ENCODE results near the gene VPS13C. TPM values are rescaled to one million over a fixed set of nuclear protein-coding genes. Genes with fewer than 3 reads are reported as not detected.

The VPS13C gene
- total and polyA plus RNA-seq, 2 experiments from 2014 or later = 10.2 to 20.5 TPM

DNA sequence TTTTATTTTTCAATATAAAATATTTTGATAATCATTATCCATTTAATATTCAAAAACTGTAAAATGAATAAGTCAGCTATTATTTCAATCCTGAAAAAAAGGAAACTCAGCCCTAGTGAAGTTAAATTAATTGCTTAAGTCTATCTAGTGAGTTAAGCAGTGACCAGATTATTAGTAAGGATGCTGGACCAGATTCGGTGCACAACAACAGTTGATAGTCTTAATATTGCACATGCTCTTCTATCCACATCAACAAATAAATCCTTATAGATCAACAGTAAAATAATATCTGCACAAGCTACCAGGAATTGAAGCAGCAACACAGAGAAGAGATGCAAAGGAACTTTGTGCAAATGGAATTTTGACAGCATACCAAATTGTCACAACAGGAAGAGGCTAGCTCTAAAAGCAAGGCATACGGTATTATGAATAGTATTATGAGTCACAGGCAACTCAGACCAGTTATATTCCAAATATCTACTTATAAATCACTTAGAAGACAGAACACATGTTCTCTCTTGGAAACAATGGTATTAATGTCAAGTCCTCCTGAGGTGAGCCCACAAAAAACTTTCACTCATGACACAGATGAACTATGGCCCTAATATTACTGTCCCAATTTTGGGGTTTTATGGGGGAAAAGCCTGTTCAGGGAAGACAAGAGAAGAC is 24.9 kb downstream of the VPS13C start:
- Mint-ChIP-seq H3K36me3 (ENCODE audit: low read depth) (peaks cover 7% of the 10 kb centered on the region; the same call in 2 of the 3 replicates), H3K4me1 (no peaks in the 10 kb centered on the region), H3K9me3 (no peaks in the 10 kb centered on the region), H3K27ac (no peak overlapping the region), H3K4me3 (no peak overlapping the region), H3K27me3 (ENCODE audit: insufficient read depth, low read depth, poor library complexity) (no peaks in the 10 kb centered on the region)
- Histone ChIP-seq H3K4me3 (no peak overlapping the region), H3K4me1 (ENCODE audit: insufficient read depth) (no peaks in the 10 kb centered on the region), H3K79me2 (replicated peaks; ENCODE audit: insufficient read depth) (no peaks in the 10 kb centered on the region), H2AFZ (no peak overlapping the region), H3K27ac (ENCODE audit: low read depth) (no peak overlapping the region), H3K36me3 (ENCODE audit: insufficient read depth) (no peaks in the 10 kb centered on the region), H3K4me2 (no peak overlapping the region), H3K9me2 (ENCODE audit: insufficient read depth) (no peaks in the 10 kb centered on the region), H3K27me3 (ENCODE audit: insufficient read depth) (no peaks in the 10 kb centered on the region), H3F3A (replicated peaks; ENCODE audit: low read depth) (no peaks in the 10 kb centered on the region), H4K20me1 (replicated peaks; ENCODE audit: insufficient read depth) (no peaks in the 10 kb centered on the region)
- DNase-seq (ENCODE audit: low spot score) (no peak), ATAC-seq (no peak)
- TF ChIP-seq, protein P1, sequence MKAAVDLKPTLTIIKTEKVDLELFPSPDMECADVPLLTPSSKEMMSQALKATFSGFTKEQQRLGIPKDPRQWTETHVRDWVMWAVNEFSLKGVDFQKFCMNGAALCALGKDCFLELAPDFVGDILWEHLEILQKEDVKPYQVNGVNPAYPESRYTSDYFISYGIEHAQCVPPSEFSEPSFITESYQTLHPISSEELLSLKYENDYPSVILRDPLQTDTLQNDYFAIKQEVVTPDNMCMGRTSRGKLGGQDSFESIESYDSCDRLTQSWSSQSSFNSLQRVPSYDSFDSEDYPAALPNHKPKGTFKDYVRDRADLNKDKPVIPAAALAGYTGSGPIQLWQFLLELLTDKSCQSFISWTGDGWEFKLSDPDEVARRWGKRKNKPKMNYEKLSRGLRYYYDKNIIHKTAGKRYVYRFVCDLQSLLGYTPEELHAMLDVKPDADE (IDR thresholded peaks at IDR 0.05) = no peak
- TF ChIP-seq, protein P2, sequence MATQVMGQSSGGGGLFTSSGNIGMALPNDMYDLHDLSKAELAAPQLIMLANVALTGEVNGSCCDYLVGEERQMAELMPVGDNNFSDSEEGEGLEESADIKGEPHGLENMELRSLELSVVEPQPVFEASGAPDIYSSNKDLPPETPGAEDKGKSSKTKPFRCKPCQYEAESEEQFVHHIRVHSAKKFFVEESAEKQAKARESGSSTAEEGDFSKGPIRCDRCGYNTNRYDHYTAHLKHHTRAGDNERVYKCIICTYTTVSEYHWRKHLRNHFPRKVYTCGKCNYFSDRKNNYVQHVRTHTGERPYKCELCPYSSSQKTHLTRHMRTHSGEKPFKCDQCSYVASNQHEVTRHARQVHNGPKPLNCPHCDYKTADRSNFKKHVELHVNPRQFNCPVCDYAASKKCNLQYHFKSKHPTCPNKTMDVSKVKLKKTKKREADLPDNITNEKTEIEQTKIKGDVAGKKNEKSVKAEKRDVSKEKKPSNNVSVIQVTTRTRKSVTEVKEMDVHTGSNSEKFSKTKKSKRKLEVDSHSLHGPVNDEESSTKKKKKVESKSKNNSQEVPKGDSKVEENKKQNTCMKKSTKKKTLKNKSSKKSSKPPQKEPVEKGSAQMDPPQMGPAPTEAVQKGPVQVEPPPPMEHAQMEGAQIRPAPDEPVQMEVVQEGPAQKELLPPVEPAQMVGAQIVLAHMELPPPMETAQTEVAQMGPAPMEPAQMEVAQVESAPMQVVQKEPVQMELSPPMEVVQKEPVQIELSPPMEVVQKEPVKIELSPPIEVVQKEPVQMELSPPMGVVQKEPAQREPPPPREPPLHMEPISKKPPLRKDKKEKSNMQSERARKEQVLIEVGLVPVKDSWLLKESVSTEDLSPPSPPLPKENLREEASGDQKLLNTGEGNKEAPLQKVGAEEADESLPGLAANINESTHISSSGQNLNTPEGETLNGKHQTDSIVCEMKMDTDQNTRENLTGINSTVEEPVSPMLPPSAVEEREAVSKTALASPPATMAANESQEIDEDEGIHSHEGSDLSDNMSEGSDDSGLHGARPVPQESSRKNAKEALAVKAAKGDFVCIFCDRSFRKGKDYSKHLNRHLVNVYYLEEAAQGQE (IDR thresholded peaks at IDR 0.05; ENCODE audit: unreplicated experiment) = no peak
- TF ChIP-seq STAT1 (IDR thresholded peaks at IDR 0.05; ENCODE audit: unreplicated experiment) (no peak), POLR2AphosphoS5 (IDR thresholded peaks at IDR 0.05; ENCODE audit: low read depth) (no peak)

DNA sequence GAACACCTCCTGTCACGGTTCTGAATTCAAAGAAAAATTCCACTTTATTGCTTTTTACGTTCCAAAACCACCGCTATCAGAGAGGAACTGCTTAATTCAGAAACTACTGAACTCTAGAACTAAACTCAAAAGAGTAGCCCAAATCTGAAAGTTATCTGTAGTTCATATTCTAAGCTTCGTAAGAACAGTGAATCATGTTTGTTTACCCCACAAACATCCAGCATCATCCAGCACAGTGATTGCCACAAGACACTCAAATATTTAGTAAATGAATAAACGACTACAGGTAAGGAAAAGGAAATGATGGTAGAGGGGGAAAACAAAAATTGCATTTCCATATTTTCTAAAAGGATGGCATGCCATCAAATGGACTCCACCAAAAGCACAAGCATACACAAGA is 32.3 kb downstream of the VPS13C start:
- Mint-ChIP-seq H3K27ac (no peak overlapping the region), H3K36me3 (ENCODE audit: low read depth) (no peaks in the 10 kb centered on the region), H3K4me3 (no peak overlapping the region), H3K27me3 (ENCODE audit: insufficient read depth, low read depth, poor library complexity) (no peaks in the 10 kb centered on the region), H3K4me1 (no peaks in the 10 kb centered on the region), H3K9me3 (no peaks in the 10 kb centered on the region)
- H2AFZ ChIP-seq = no peak overlapping the region
- no peaks in the 10 kb centered on the region for H3K36me3 ChIP-seq (ENCODE audit: insufficient read depth)
- DNase-seq (ENCODE audit: low spot score) (no peak), ATAC-seq (no peak)
- H3K4me1 ChIP-seq (ENCODE audit: insufficient read depth) = no peaks in the 10 kb centered on the region
- H3F3A ChIP-seq (replicated peaks; ENCODE audit: low read depth) = no peaks in the 10 kb centered on the region
- no peaks in the 10 kb centered on the region for H3K9me2 ChIP-seq (ENCODE audit: insufficient read depth)
- H3K27me3 ChIP-seq (ENCODE audit: insufficient read depth) = no peaks in the 10 kb centered on the region
- H3K79me2 ChIP-seq (replicated peaks; ENCODE audit: insufficient read depth) = no peaks in the 10 kb centered on the region
- H3K4me2 ChIP-seq = no peak overlapping the region
- H3K27ac ChIP-seq (ENCODE audit: low read depth) = no peak overlapping the region
- H4K20me1 ChIP-seq (replicated peaks; ENCODE audit: insufficient read depth) = no peaks in the 10 kb centered on the region
- no peak overlapping the region for H3K4me3 ChIP-seq
- TF ChIP-seq ZNF331 (CRISPR knock-in tag; IDR thresholded peaks at IDR 0.05; ENCODE audit: low read depth) (no peak), CREB1 (CRISPR knock-in tag; IDR thresholded peaks at IDR 0.05; ENCODE audit: low read depth) (no peak), POLR2AphosphoS5 (IDR thresholded peaks at IDR 0.05; ENCODE audit: low read depth) (no peak), STAT1 (IDR thresholded peaks at IDR 0.05; ENCODE audit: unreplicated experiment) (no peak), EZH2 (IDR thresholded peaks at IDR 0.05; ENCODE audit: low read depth, unreplicated experiment) (no peak), JUNB (IDR thresholded peaks at IDR 0.05; ENCODE audit: unreplicated experiment) (no peak)
- TF ChIP-seq, protein P2 (IDR thresholded peaks at IDR 0.05; ENCODE audit: unreplicated experiment) = no peak
- TF ChIP-seq, protein P1 (IDR thresholded peaks at IDR 0.05) = no peak

Measured in GM23338 (cell line).